ENCODE measurements around the gene TRAF3IP1. TPM values are rescaled to one million over a fixed set of nuclear protein-coding genes. Genes with fewer than 3 reads are reported as not detected.

TRAF3IP1 gene
- total RNA-seq, 1 experiment from 2014 or later, result 8.2 TPM

DNA sequence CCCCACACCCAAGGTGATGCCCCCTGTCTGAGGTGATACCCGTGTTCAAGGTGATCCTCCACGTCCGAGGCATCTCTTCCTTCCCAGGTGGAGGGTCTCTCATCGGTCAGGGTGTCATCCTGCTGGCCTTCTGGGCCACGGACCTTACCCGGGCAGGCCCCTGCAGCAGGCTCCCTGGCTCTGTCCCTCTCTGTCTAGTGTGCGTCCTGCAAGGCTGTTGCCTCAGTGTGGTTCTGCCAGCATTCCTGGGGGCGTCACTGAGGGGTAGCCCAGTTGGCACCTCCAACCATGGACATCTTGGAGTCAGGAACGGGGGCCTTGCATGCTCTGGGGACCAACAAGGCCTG is 26.3 kb upstream of the TRAF3IP1 start:
- Histone ChIP-seq H3K79me2 (ENCODE audit: low read length) (no peaks in the 10 kb centered on the region), H3K27me3 (ENCODE audit: low read length) (no peaks in the 10 kb centered on the region), H3K9me3 (ENCODE audit: low read length) (no peaks in the 10 kb centered on the region), H2AFZ (ENCODE audit: low read length) (no peak overlapping the region), H4K20me1 (ENCODE audit: low read length) (no peaks in the 10 kb centered on the region), H3K9ac (ENCODE audit: low read length) (no peak overlapping the region), H3K4me1 (ENCODE audit: insufficient read depth, low read length) (peaks cover 20% of the 10 kb centered on the region), H3K27ac (ENCODE audit: low read length) (no peak overlapping the region), H3K9me2 (replicated peaks; ENCODE audit: low read length) (no peaks in the 10 kb centered on the region), H3K4me3 (ENCODE audit: low read length) (no peak overlapping the region), H3F3A (ENCODE audit: low read length, unreplicated experiment) (peaks cover 5% of the 10 kb centered on the region), H3K36me3 (ENCODE audit: low read depth, low read length) (no peaks in the 10 kb centered on the region), H3K4me2 (ENCODE audit: low read length) (no peak overlapping the region)
- intact Hi-C loops (cut with micrococcal nuclease), result no loop called here
- BruUV-seq (replicated peaks), result no TSS peak
- ATAC-seq (no peak), DNase-seq (no peak)
- CTCF ChIA-PET, result interaction anchor here (0.6 kb wide), 1 partner anchor 39 kb away, joined by 4 read pairs; no protein-coding TSS in a partner anchor
- no peak for TF ChIP-seq EZH2 (IDR thresholded peaks at IDR 0.05; ENCODE audit: low read length, unreplicated experiment)
- TF ChIP-seq EZH2phosphoT487 (IDR thresholded peaks at IDR 0.05; ENCODE audit: borderline replicate concordance, low read length), result no peak
- TF ChIP-seq CTCF (conservative IDR thresholded peaks at IDR 0.05; ENCODE audit: low read depth, low read length), result no peak
- POLR2A ChIA-PET (ENCODE audit: unreplicated experiment), result no interaction called here

DNA sequence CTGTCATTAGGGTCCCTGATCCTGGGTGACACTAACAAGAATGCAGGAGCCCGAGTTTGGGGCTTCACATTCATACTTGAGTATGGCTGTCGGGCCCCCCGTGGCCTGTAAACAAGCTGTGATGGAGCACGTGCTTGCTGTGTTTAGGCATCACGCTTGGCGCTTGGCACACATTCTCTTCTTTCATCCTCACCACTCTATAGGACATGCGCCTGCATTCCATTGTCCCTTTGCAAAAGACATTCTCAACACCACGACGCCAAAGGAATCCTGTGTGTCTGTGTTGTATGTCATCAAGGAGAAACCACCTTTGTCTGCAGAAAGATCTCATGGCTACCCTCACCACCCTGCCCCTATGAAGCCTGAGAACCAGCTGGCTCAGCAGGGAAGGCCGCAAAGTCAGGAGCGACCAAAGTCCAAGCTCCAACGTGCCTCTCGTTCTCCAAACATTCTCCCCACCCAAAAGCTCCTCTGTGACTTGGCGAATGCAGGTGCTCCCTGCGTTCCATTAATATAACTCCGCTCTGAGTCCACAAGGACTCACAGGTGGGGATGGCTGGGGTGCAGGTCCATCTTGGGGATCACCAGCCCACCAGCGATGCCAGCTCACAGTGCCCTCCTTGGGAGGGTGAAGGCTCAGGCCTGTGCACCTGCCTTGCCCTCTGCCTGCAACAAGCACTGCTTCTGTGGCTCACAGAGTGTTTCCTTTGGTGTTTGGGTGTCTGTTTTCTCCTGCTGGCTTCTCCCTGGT is 25.8 kb upstream of the TRAF3IP1 start:
- DNase-seq (no peak), ATAC-seq (no peak)
- Histone ChIP-seq H4K20me1 (ENCODE audit: low read length) (no peaks in the 10 kb centered on the region), H3K27ac (ENCODE audit: low read length) (no peak overlapping the region), H2AFZ (ENCODE audit: low read length) (no peak overlapping the region), H3K9ac (ENCODE audit: low read length) (no peak overlapping the region), H3K36me3 (ENCODE audit: low read depth, low read length) (no peaks in the 10 kb centered on the region), H3K4me1 (ENCODE audit: insufficient read depth, low read length) (peaks cover 14% of the 10 kb centered on the region), H3K79me2 (ENCODE audit: low read length) (no peaks in the 10 kb centered on the region), H3K27me3 (ENCODE audit: low read length) (no peaks in the 10 kb centered on the region), H3K4me2 (ENCODE audit: low read length) (no peak overlapping the region), H3K4me3 (ENCODE audit: low read length) (no peak overlapping the region), H3F3A (ENCODE audit: low read length, unreplicated experiment) (peaks cover 5% of the 10 kb centered on the region), H3K9me3 (ENCODE audit: low read length) (no peaks in the 10 kb centered on the region), H3K9me2 (replicated peaks; ENCODE audit: low read length) (no peaks in the 10 kb centered on the region)
- CTCF ChIA-PET, result interaction anchor here (0.6 kb wide), 1 partner anchor 39 kb away, joined by 4 read pairs; no protein-coding TSS in a partner anchor
- no TSS peak for BruUV-seq (replicated peaks)
- POLR2A ChIA-PET (ENCODE audit: unreplicated experiment), result no interaction called here
- TF ChIP-seq EZH2phosphoT487 (IDR thresholded peaks at IDR 0.05; ENCODE audit: borderline replicate concordance, low read length) (no peak), EZH2 (IDR thresholded peaks at IDR 0.05; ENCODE audit: low read length, unreplicated experiment) (no peak), CTCF (conservative IDR thresholded peaks at IDR 0.05; ENCODE audit: low read depth, low read length) (no peak)
- intact Hi-C loops (cut with micrococcal nuclease), result no loop called here
